H1 (cell line): ENCODE results near the gene DNAH12. TPM values are rescaled to one million over a fixed set of nuclear protein-coding genes. Genes with fewer than 3 reads are reported as not detected.

Source experiments
- CTCF ChIA-PET: fragments of 300-600 bp; sonication (Branson Sonifier 250); formaldehyde crosslinking; loops from one replicate; lab custom pipeline; 2021; ENCODE audit not compliant: partially characterized antibody; lab: Charles Lee
- POLR2A ChIA-PET: fragments of 300-600 bp; sonication (Branson Sonifier 250); formaldehyde crosslinking; loops from one replicate; lab custom pipeline; 2021; ENCODE audit warnings: inconsistent platforms; ENCODE audit not compliant: partially characterized antibody; lab: Charles Lee
- DNase-seq, 2 experiments: peaks; one replicate each; pipeline versions ENCODE4 v3.0.0 to v3.0.0-alpha.2; 2010 to 2022; ENCODE audit warnings: low spot score in 2 of 2, low read depth in 1 of 2, mixed read lengths in 1 of 2
- FAIRE-seq: peaks from 2 replicates; lab custom pipeline; 2011; peaks lifted over from hg19 to GRCh38; lab: Jason Lieb, UNC
- H2AFZ ChIP-seq: 2 replicates; pipeline ENCODE4 v1.8.1; 2012; ENCODE audit warnings: low read length, inconsistent platforms
- H2AK5ac ChIP-seq: 2 replicates; pipeline ENCODE4 v1.6.1; 2013; ENCODE audit warnings: low read depth, low read length
- H2BK120ac ChIP-seq: replicated peaks from 2 replicates; pipeline ENCODE3; 2013; ENCODE audit warnings: low read depth, low read length, inconsistent platforms
- H2BK12ac ChIP-seq: 2 replicates; pipeline ENCODE4 v1.6.1; 2013; ENCODE audit warnings: low read depth, low read length
- H2BK15ac ChIP-seq: 2 replicates; pipeline ENCODE4 v1.6.1; 2013; ENCODE audit warnings: low read length
- H2BK20ac ChIP-seq: 2 replicates; pipeline ENCODE4 v1.6.1; 2013; ENCODE audit warnings: low read length
- H2BK5ac ChIP-seq: 2 replicates; pipeline ENCODE4 v1.6.1; 2013; ENCODE audit warnings: low read depth, low read length
- H3K14ac ChIP-seq: 2 replicates; pipeline ENCODE4 v1.6.1; 2013; ENCODE audit warnings: inconsistent platforms; ENCODE audit not compliant: insufficient read length
- H3K18ac ChIP-seq: 2 replicates; pipeline ENCODE4 v1.6.1; 2013; ENCODE audit warnings: low read length; ENCODE audit errors: extremely low read depth
- H3K23ac ChIP-seq: 2 replicates; pipeline ENCODE4 v1.6.1; 2013; ENCODE audit warnings: inconsistent platforms; ENCODE audit not compliant: insufficient read length
- H3K23me2 ChIP-seq: 2 replicates; pipeline ENCODE4 v1.6.1; 2013; ENCODE audit warnings: low read depth, low read length
- H3K27ac ChIP-seq: 2 replicates; pipeline ENCODE4 v1.6.1; 2011; ENCODE audit warnings: low read depth, low read length, inconsistent platforms
- H3K27me3 ChIP-seq, 4 experiments: replicated peaks in 1 of 4; 1 replicate in 1 of 4; 2 replicates in 3 of 4; pipeline versions ENCODE4 v1.6.1 to v1.8.1; 2011 to 2013; ENCODE audit warnings: low read length in 3 of 4, mild to moderate bottlenecking in 3 of 4, inconsistent platforms in 2 of 4, mixed read lengths in 2 of 4, moderate library complexity in 1 of 4; ENCODE audit not compliant: control insufficient read depth in 3 of 4, insufficient read depth in 3 of 4; ENCODE audit errors: extremely low read depth in 1 of 4
- H3K36me3 ChIP-seq, 4 experiments: 2 replicates each; pipeline versions ENCODE4 v1.6.1 to v1.8.1; 2011 to 2013; ENCODE audit warnings: mild to moderate bottlenecking in 4 of 4, low read length in 3 of 4, moderate library complexity in 2 of 4, control low read depth in 1 of 4, inconsistent platforms in 1 of 4; ENCODE audit not compliant: insufficient read depth in 4 of 4, control insufficient read depth in 2 of 4
- H3K4ac ChIP-seq: replicated peaks from 2 replicates; pipeline ENCODE3; 2013; ENCODE audit warnings: low read length, low read depth, mixed read lengths, inconsistent platforms; ENCODE audit not compliant: insufficient read length
- H3K4me1 ChIP-seq, 4 experiments: replicated peaks in 1 of 4; 1 replicate in 1 of 4; 2 replicates in 3 of 4; pipeline versions ENCODE4 v1.6.1 to v1.8.1; 2011 to 2013; ENCODE audit warnings: low read length in 3 of 4, inconsistent platforms in 2 of 4, mixed read lengths in 1 of 4; ENCODE audit not compliant: insufficient read depth in 4 of 4, control insufficient read depth in 3 of 4
- H3K4me2 ChIP-seq, 2 experiments: 2 replicates each; pipeline versions ENCODE4 v1.6.1 to v1.8.1; 2011 to 2013; ENCODE audit warnings: low read depth in 2 of 2, low read length in 2 of 2, control low read depth in 1 of 2, inconsistent platforms in 1 of 2, mild to moderate bottlenecking in 1 of 2; ENCODE audit not compliant: insufficient read depth in 1 of 2
- H3K4me3 ChIP-seq, 4 experiments: fragments of 200-600, 300-600 bp in 1 of 4; sonication (generic), shearing (Covaris generic), sonication (Bioruptor Twin) in 1 of 4; 2 replicates each; pipeline versions ENCODE4 v1.5.1 to v1.8.1; 2011 to 2016; ENCODE audit warnings: low read length in 4 of 4, low read depth in 3 of 4, control low read depth in 2 of 4, inconsistent platforms in 2 of 4, mild to moderate bottlenecking in 2 of 4, mixed read lengths in 1 of 4, moderate library complexity in 1 of 4; ENCODE audit not compliant: insufficient read depth in 2 of 4; ENCODE audit errors: extremely low read depth in 1 of 4
- H3K56ac ChIP-seq: replicated peaks from 2 replicates; pipeline ENCODE3; 2013; ENCODE audit warnings: low read depth, mild to moderate bottlenecking, mixed read lengths, low read length, inconsistent platforms; ENCODE audit not compliant: insufficient read length
- H3K79me1 ChIP-seq: 2 replicates; pipeline ENCODE4 v1.6.1; 2013; ENCODE audit warnings: low read depth, low read length, control low read depth
- H3K79me2 ChIP-seq, 2 experiments: 2 replicates each; pipeline versions ENCODE4 v1.6.1 to v1.8.1; 2012 to 2013; ENCODE audit warnings: low read length in 2 of 2, mild to moderate bottlenecking in 2 of 2, inconsistent platforms in 1 of 2; ENCODE audit not compliant: insufficient read depth in 2 of 2, control insufficient read depth in 1 of 2
- H3K9ac ChIP-seq, 4 experiments: replicated peaks in 1 of 4; 1 replicate in 1 of 4; 2 replicates in 3 of 4; pipeline versions ENCODE4 v1.6.1 to v1.8.1; 2011 to 2013; ENCODE audit warnings: low read depth in 3 of 4, low read length in 3 of 4, control low read depth in 2 of 4, mild to moderate bottlenecking in 2 of 4, moderate library complexity in 2 of 4, inconsistent platforms in 1 of 4; ENCODE audit errors: extremely low read depth in 1 of 4
- H3K9me3 ChIP-seq, 2 experiments: 2 replicates each; pipeline versions ENCODE4 v1.6.1 to v1.8.1; 2012 to 2013; ENCODE audit warnings: mild to moderate bottlenecking in 2 of 2, moderate library complexity in 2 of 2, control low read depth in 1 of 2, inconsistent platforms in 1 of 2, low read depth in 1 of 2, low read length in 1 of 2, mixed read lengths in 1 of 2; ENCODE audit not compliant: insufficient read depth in 2 of 2
- H4K20me1 ChIP-seq, 2 experiments: replicated peaks in 1 of 2; 2 replicates each; pipeline versions ENCODE3 to v1.8.1; 2011 to 2013; ENCODE audit warnings: inconsistent platforms in 2 of 2, low read length in 2 of 2, mild to moderate bottlenecking in 1 of 2; ENCODE audit not compliant: insufficient read depth in 2 of 2, control insufficient read depth in 1 of 2
- H4K5ac ChIP-seq: 2 replicates; pipeline ENCODE4 v1.6.1; 2013; ENCODE audit warnings: low read length, low read depth, mixed read lengths, inconsistent platforms; ENCODE audit not compliant: insufficient read length
- H4K8ac ChIP-seq: 2 replicates; pipeline ENCODE4 v1.8.0; 2013; ENCODE audit warnings: mild to moderate bottlenecking, moderate library complexity, low read length, inconsistent platforms; ENCODE audit not compliant: insufficient read depth; ENCODE audit errors: extremely low read depth
- H4K91ac ChIP-seq: replicated peaks from 2 replicates; pipeline ENCODE3; 2013; ENCODE audit warnings: low read length, mixed read lengths, inconsistent platforms; ENCODE audit not compliant: insufficient read length
- CBX8 ChIP-seq: fragments of 300-800, 300-1000 bp; sonication (generic); IDR thresholded peaks from 2 replicates; pipeline ENCODE4 v1.7.1; 2016; ENCODE audit warnings: low read depth, low read length, borderline replicate concordance
- POU5F1 ChIP-seq: IDR thresholded peaks from 2 replicates; pipeline ENCODE4 v1.6.1; 2011; ENCODE audit warnings: low read depth, mild to moderate bottlenecking, low read length, moderate library complexity
- SP1 ChIP-seq: IDR thresholded peaks from 2 replicates; pipeline ENCODE4 v1.6.1; 2011; ENCODE audit warnings: low read depth, low read length
- WGBS, 2 experiments: shearing (Covaris generic) in 1 of 2; methylation state at CpG; one replicate each; pipeline versions ENCODE4 v1.1.6 to v1.1.7; 2013 to 2015; ENCODE audit warnings: low lambda C conversion rate in 2 of 2, mixed read lengths in 2 of 2, inconsistent platforms in 1 of 2, low coverage in 1 of 2, missing lambda C conversion rate in 1 of 2; ENCODE audit not compliant: insufficient replicate concordance in 2 of 2, insufficient coverage in 1 of 2, insufficient read length in 1 of 2; ENCODE audit errors: extremely low coverage in 1 of 2, missing lambda C conversion rate in 1 of 2; 5-methylcytosine and 5-hydroxymethylcytosine counted together
- polyA plus RNA-seq, 7 experiments: library from polyadenylated mRNA; depleted of rRNA in 3 of 7; stranded (reverse) in 5 of 7; unstranded in 2 of 7; fragments of >200 nt in 5 of 7; fragments of 200-250 nt in 2 of 7; gene quantifications; 1 replicate in 5 of 7; 2 replicates in 1 of 7; 4 replicates in 1 of 7; pipeline versions ENCODE4 v1.2.1 to v1.2.3, GENCODE V29; 2011 to 2013; ENCODE audit warnings: missing spikeins in 2 of 7, mixed read lengths in 2 of 7
- total RNA-seq: library from RNA; stranded (reverse); fragmentation: NEBNext Ultra II Directional; extraction: Animal tissue kit (Norgen Biotek cat#: 25700); gene quantifications from 2 replicates; pipeline ENCODE4 v1.2.1, GENCODE V29; 2021
- TF ChIP-seq, protein P1 (sequence below): IDR thresholded peaks from 2 replicates; pipeline ENCODE4 v1.6.1; 2012; ENCODE audit warnings: inconsistent platforms

DNAH12 gene
- total and polyA plus RNA-seq, 2 of the 8 experiments (the other 6 are each of a cell fraction or from before 2014, with no cell fraction given): not detected

DNA sequence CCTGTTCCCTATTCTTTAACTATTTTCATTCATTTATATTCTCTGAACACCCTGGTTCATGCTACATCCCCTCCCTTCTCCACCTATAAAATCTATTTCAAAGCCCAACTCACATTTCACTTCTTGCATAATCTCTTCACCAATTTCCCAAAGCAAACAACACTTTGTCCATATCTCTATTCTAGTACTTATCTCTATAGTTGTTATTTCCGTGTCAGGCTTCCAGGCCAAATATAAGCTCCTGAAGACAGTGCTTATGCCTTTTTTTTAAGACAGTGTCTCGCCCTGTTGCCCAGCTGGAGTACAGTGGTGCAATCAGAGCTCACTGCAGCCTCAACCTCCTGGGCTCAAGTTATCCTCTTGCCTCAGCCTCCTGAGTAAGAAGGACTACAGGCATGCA lies 43.6 kb downstream of the DNAH12 start:
- Histone ChIP-seq H3K36me3 (no peaks in the 10 kb centered on the region), H3K18ac (no peak overlapping the region), H3K4ac (no peak overlapping the region), H3K4me1 (no peaks in the 10 kb centered on the region), H4K8ac (no peak overlapping the region), H2BK20ac (no peak overlapping the region), H3K27me3 (no peaks in the 10 kb centered on the region), H4K20me1 (no peaks in the 10 kb centered on the region), H2BK5ac (no peak overlapping the region), H4K91ac (no peak overlapping the region), H3K23me2 (no peaks in the 10 kb centered on the region), H3K4me3 (no peak overlapping the region), H3K4me2 (no peak overlapping the region), H4K5ac (no peak overlapping the region), H2BK12ac (no peak overlapping the region), H2AFZ (no peak overlapping the region), H2AK5ac (no peak overlapping the region), H3K9me3 (no peaks in the 10 kb centered on the region), H3K79me2 (no peaks in the 10 kb centered on the region), H3K9ac (no peak overlapping the region), H3K56ac (no peak overlapping the region), H3K27ac (no peak overlapping the region), H2BK15ac (no peak overlapping the region), H3K14ac (no peak overlapping the region), H3K79me1 (no peaks in the 10 kb centered on the region), H3K23ac (no peak overlapping the region), H2BK120ac (no peak overlapping the region)
- no peak for FAIRE-seq
- WGBS, 2 experiments: 87% methylated on average over 2 of the region's 2 CpGs; no CpG with 5 or more reads in 1 of the 2 experiments
- POLR2A ChIA-PET: no interaction called here
- CTCF ChIA-PET: interaction anchor here (1.4 kb wide), 1 partner anchor 9 kb away, joined by 3 read pairs; no protein-coding TSS in a partner anchor
- DNase-seq: no peak
- TF ChIP-seq POU5F1 (no peak), SP1 (no peak), CBX8 (no peak)
- TF ChIP-seq, protein P1, sequence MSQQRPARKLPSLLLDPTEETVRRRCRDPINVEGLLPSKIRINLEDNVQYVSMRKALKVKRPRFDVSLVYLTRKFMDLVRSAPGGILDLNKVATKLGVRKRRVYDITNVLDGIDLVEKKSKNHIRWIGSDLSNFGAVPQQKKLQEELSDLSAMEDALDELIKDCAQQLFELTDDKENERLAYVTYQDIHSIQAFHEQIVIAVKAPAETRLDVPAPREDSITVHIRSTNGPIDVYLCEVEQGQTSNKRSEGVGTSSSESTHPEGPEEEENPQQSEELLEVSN: no peak
